Breast epithelium (tissue), 4 donors: Measurements from ENCODE around the gene ANTXR1. TPM values are rescaled to one million over a fixed set of nuclear protein-coding genes. Genes with fewer than 3 reads are reported as not detected.
"Not testable (repeated sequence)": the region's sequence is repeated elsewhere in the genome, so short reads cannot be mapped to it uniquely, and the experiment has no call there.

Experiments used
- DNase-seq, 2 donors: peaks; one replicate each; pipeline ENCODE4 v3.0.0-alpha.2; 2019; ENCODE audit warnings: low spot score in 2 of 2
- H3K27ac ChIP-seq, 2 donors: fragments of 200-600 bp; sonication (generic) in 1 of 2; one replicate each; pipeline ENCODE4 v1.5.1; 2016 to 2019; ENCODE audit warnings: mild to moderate bottlenecking in 1 of 2
- H3K27me3 ChIP-seq, 2 donors: fragments of 200-600 bp; sonication (generic) in 1 of 2; one replicate each; pipeline versions ENCODE4 v1.5.1 to v1.6.0; 2017 to 2019; ENCODE audit warnings: control low read depth in 1 of 2, mild to moderate bottlenecking in 1 of 2
- H3K36me3 ChIP-seq: fragments of 200-600 bp; one replicate; pipeline ENCODE4 v1.5.1; 2019
- H3K4me1 ChIP-seq, 2 donors: fragments of 200-600 bp; sonication (generic); one replicate each; pipeline ENCODE4 v1.5.1; 2016 to 2019; ENCODE audit warnings: control low read depth in 1 of 2
- H3K4me3 ChIP-seq, 3 donors: fragments of 200-600 bp; sonication (generic); 1 replicate in 2 of 3; 2 replicates in 1 of 3; pipeline ENCODE4 v1.5.1; 2016 to 2019; ENCODE audit warnings: mild to moderate bottlenecking in 3 of 3, moderate library complexity in 2 of 3
- H3K9me3 ChIP-seq, 2 donors: fragments of 200-600 bp; sonication (generic) in 1 of 2; one replicate each; pipeline ENCODE4 v1.5.1; 2016 to 2019; ENCODE audit warnings: control low read depth in 1 of 2
- POLR2A ChIP-seq: fragments of 450-650 bp; IDR thresholded peaks from one replicate; pipeline ENCODE4 v1.6.1; 2016; ENCODE audit warnings: antibody characterized with exemption, mild to moderate bottlenecking, moderate library complexity
- POLR2AphosphoS5 ChIP-seq, 3 donors: sonication (generic); formaldehyde crosslinking; IDR thresholded peaks; one replicate each; pipeline ENCODE4 v1.6.1; 2017; ENCODE audit warnings: antibody characterized with exemption in 3 of 3
- intact Hi-C: fragments of 100-400 bp; cut with DNase I; formaldehyde crosslinking; loops from one replicate; pipeline ENCODE4 v1.15.1; 2023; ENCODE audit warnings: low total_unique reads
- total RNA-seq, 3 donors: library from RNA; depleted of rRNA; stranded (reverse); fragments of >200 nt; gene quantifications; one replicate each; pipeline ENCODE4 v1.1.0, GENCODE V29; 2016
- TF ChIP-seq, protein P1 (sequence below), 3 donors: fragments of 450-650 bp; IDR thresholded peaks; one replicate each; pipeline ENCODE4 v1.5.1; 2016 to 2017; ENCODE audit warnings: antibody characterized with exemption in 3 of 3, mild to moderate bottlenecking in 3 of 3, moderate library complexity in 3 of 3

The ANTXR1 gene
- total RNA-seq, 3 donors from 2014 or later: 52.7 to 72.8 (median 68.8) TPM

GRCh38 chr2:69223759-69224511 is 211.0 kb downstream of the ANTXR1 start:
- Histone ChIP-seq H3K36me3 (no peaks in the 10 kb centered on the region), H3K9me3 (no peaks in the 10 kb centered on the region), H3K4me3 (no peak overlapping the region), H3K27ac (no peak overlapping the region), H3K4me1 (no peaks in the 10 kb centered on the region), H3K27me3 (no peaks in the 10 kb centered on the region)
- no peak for DNase-seq
- TF ChIP-seq POLR2AphosphoS5 (IDR thresholded peaks at IDR 0.05) (no peak), POLR2A (no peak)
- TF ChIP-seq, protein P1, sequence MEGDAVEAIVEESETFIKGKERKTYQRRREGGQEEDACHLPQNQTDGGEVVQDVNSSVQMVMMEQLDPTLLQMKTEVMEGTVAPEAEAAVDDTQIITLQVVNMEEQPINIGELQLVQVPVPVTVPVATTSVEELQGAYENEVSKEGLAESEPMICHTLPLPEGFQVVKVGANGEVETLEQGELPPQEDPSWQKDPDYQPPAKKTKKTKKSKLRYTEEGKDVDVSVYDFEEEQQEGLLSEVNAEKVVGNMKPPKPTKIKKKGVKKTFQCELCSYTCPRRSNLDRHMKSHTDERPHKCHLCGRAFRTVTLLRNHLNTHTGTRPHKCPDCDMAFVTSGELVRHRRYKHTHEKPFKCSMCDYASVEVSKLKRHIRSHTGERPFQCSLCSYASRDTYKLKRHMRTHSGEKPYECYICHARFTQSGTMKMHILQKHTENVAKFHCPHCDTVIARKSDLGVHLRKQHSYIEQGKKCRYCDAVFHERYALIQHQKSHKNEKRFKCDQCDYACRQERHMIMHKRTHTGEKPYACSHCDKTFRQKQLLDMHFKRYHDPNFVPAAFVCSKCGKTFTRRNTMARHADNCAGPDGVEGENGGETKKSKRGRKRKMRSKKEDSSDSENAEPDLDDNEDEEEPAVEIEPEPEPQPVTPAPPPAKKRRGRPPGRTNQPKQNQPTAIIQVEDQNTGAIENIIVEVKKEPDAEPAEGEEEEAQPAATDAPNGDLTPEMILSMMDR (IDR thresholded peaks at IDR 0.05): no peak
- intact Hi-C loops: no loop called here

DNA sequence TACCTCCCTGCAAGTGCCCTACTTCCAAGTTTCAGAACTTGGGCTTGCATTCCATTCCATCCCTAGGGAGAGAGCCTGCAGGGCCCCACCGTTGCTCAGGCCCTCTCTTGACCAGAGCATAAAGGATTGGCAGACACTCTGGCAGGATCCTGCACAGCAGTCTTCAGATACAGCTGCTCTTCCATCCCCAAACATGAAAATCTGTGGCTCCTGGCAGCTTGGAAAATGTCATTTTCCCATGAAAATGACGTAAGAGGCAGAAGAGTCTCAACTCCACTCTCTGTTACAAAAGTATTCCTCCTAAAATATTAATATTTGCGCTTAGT is 211.5 kb downstream of the ANTXR1 start:
- no peak overlapping the region for H3K27ac ChIP-seq
- intact Hi-C loops: no loop called here
- H3K4me1 ChIP-seq: no peaks in the 10 kb centered on the region
- TF ChIP-seq POLR2A (no peak), POLR2AphosphoS5 (IDR thresholded peaks at IDR 0.05) (no peak)
- TF ChIP-seq, protein P1 (IDR thresholded peaks at IDR 0.05): no peak
- no peak for DNase-seq
- H3K4me3 ChIP-seq: no peak overlapping the region
- no peaks in the 10 kb centered on the region for H3K36me3 ChIP-seq
- no peaks in the 10 kb centered on the region for H3K9me3 ChIP-seq
- no peaks in the 10 kb centered on the region for H3K27me3 ChIP-seq

- H3K36me3 ChIP-seq: no peaks in the 10 kb centered on the region
- TF ChIP-seq POLR2AphosphoS5 (IDR thresholded peaks at IDR 0.05): no peak
- TF ChIP-seq, protein P1 (IDR thresholded peaks at IDR 0.05): no peak
- no peak for TF ChIP-seq POLR2A
- DNase-seq: no peak
- H3K27ac ChIP-seq: no peak overlapping the region
- no peaks in the 10 kb centered on the region for H3K4me1 ChIP-seq
- no peaks in the 10 kb centered on the region for H3K9me3 ChIP-seq
- H3K27me3 ChIP-seq: no peaks in the 10 kb centered on the region
- intact Hi-C loops: no loop called here
- H3K4me3 ChIP-seq: no peak overlapping the region
Observed at GRCh38 chr2:69225933-69226332, 213.0 kb downstream of the ANTXR1 start.

GRCh38 chr2:69226903-69227302 is 213.9 kb downstream of the ANTXR1 start:
- no peak overlapping the region for H3K27ac ChIP-seq
- H3K9me3 ChIP-seq: no peaks in the 10 kb centered on the region
- no peak for DNase-seq
- intact Hi-C loops: no loop called here
- no peak overlapping the region for H3K4me3 ChIP-seq
- no peaks in the 10 kb centered on the region for H3K4me1 ChIP-seq
- TF ChIP-seq, protein P1 (IDR thresholded peaks at IDR 0.05): no peak
- no peak for TF ChIP-seq POLR2AphosphoS5 (IDR thresholded peaks at IDR 0.05)
- TF ChIP-seq POLR2A: no peak
- H3K27me3 ChIP-seq: no peaks in the 10 kb centered on the region
- H3K36me3 ChIP-seq: no peaks in the 10 kb centered on the region

GRCh38 chr2:69227716-69228115 is 214.7 kb downstream of the ANTXR1 start:
- DNase-seq: no peak
- Histone ChIP-seq H3K4me3 (no peak overlapping the region), H3K36me3 (no peaks in the 10 kb centered on the region), H3K27me3 (no peaks in the 10 kb centered on the region), H3K9me3 (no peaks in the 10 kb centered on the region), H3K4me1 (no peaks in the 10 kb centered on the region), H3K27ac (no peak overlapping the region)
- intact Hi-C loops: no loop called here
- TF ChIP-seq POLR2A: no peak
- TF ChIP-seq POLR2AphosphoS5 (IDR thresholded peaks at IDR 0.05): no peak
- TF ChIP-seq, protein P1 (IDR thresholded peaks at IDR 0.05): no peak

DNA sequence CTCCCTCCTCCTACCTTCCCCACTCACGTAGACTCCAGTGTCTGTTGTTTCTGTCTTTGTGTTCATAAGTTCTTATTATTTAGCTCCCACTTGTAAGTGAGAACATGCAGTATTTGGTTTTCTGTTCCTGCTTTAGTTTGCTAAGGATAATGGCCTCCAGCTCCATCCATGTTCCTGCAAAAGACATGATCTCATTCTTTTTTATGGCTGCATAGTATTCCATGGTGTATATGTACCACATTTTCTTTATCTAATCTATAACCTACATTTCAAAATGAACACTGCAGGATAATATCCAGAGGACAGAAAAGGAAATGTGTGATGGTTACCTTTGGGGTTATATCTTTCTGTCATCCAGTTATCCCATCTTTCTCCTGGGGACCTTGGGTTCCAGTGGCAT is 218.0 kb downstream of the ANTXR1 start:
- H3K4me3 ChIP-seq, H3K27me3 ChIP-seq, intact Hi-C loops, H3K27ac ChIP-seq, H3K36me3 ChIP-seq, H3K9me3 ChIP-seq, DNase-seq, H3K4me1 ChIP-seq: not testable (repeated sequence)
